ENCODE measurements around the gene MYO5A.
"Not testable (repeated sequence)": the region's sequence is repeated elsewhere in the genome, so short reads cannot be mapped to it uniquely, and the experiment has no call there.

MYO5A gene

GRCh38 chr15:52523192-52523591, 5.5 kb downstream of the MYO5A start:
- no peaks in the 10 kb centered on the region for H3K9me3 ChIP-seq
- H3K4me2 ChIP-seq = no peak overlapping the region
- no peak overlapping the region for H3K4me3 ChIP-seq
- H4K20me1 ChIP-seq = peaks cover 97% of the 10 kb centered on the region
- no peaks in the 10 kb centered on the region for H3K27me3 ChIP-seq
- H3K9ac ChIP-seq = no peak overlapping the region
- no peaks in the 10 kb centered on the region for H3K36me3 ChIP-seq
- no peak for TF ChIP-seq Cebpa-rat (IDR thresholded peaks at IDR 0.05)
- H3K4me1 ChIP-seq = peaks cover 17% of the 10 kb centered on the region
- no peak overlapping the region for H3K27ac ChIP-seq

GRCh38 chr15:52521682-52522081, 7.0 kb downstream of the MYO5A start:
- peaks cover 5% of the 10 kb centered on the region for H3K4me1 ChIP-seq
- H3K27ac ChIP-seq = no peak overlapping the region
- H4K20me1 ChIP-seq = peaks cover 91% of the 10 kb centered on the region
- no peaks in the 10 kb centered on the region for H3K36me3 ChIP-seq
- H3K27me3 ChIP-seq = no peaks in the 10 kb centered on the region
- H3K4me3 ChIP-seq = no peak overlapping the region
- no peak for TF ChIP-seq Cebpa-rat (IDR thresholded peaks at IDR 0.05)
- no peak overlapping the region for H3K9ac ChIP-seq
- no peaks in the 10 kb centered on the region for H3K9me3 ChIP-seq
- no peak overlapping the region for H3K4me2 ChIP-seq

GRCh38 chr15:52520421-52520820, 8.3 kb downstream of the MYO5A start:
- Histone ChIP-seq H3K27me3 (no peaks in the 10 kb centered on the region), H4K20me1 (peaks cover 91% of the 10 kb centered on the region), H3K4me3 (no peak overlapping the region), H3K27ac (no peak overlapping the region), H3K4me2 (no peak overlapping the region; the same call in 1 of the 2 replicates), H3K9ac (no peak overlapping the region), H3K4me1 (peaks cover 5% of the 10 kb centered on the region; the same call in 1 of the 2 replicates), H3K9me3 (no peaks in the 10 kb centered on the region), H3K36me3 (no peaks in the 10 kb centered on the region)
- no peak for TF ChIP-seq Cebpa-rat (IDR thresholded peaks at IDR 0.05)

- peaks cover 91% of the 10 kb centered on the region for H4K20me1 ChIP-seq
- no peak overlapping the region for H3K27ac ChIP-seq
- no peak overlapping the region for H3K9ac ChIP-seq
- no peak overlapping the region for H3K4me3 ChIP-seq
- H3K9me3 ChIP-seq = no peaks in the 10 kb centered on the region
- H3K4me2 ChIP-seq = no peak overlapping the region
- peaks cover 5% of the 10 kb centered on the region; the same call in 1 of the 2 replicates for H3K4me1 ChIP-seq
- H3K36me3 ChIP-seq = no peaks in the 10 kb centered on the region
- no peak; the same call in 1 of the 2 replicates for TF ChIP-seq Cebpa-rat (IDR thresholded peaks at IDR 0.05)
- no peaks in the 10 kb centered on the region for H3K27me3 ChIP-seq
Observed at GRCh38 chr15:52518487-52519371, 10.0 kb downstream of the MYO5A start.

GRCh38 chr15:52517014-52517413, 11.7 kb downstream of the MYO5A start:
- H3K9ac ChIP-seq = no peak overlapping the region
- H3K4me2 ChIP-seq = no peak overlapping the region
- H3K36me3 ChIP-seq = no peaks in the 10 kb centered on the region
- peaks cover 83% of the 10 kb centered on the region for H4K20me1 ChIP-seq
- no peaks in the 10 kb centered on the region for H3K27me3 ChIP-seq
- no peaks in the 10 kb centered on the region for H3K9me3 ChIP-seq
- TF ChIP-seq Cebpa-rat (IDR thresholded peaks at IDR 0.05) = no peak
- no peak overlapping the region for H3K4me3 ChIP-seq
- no peak overlapping the region for H3K27ac ChIP-seq
- H3K4me1 ChIP-seq = peaks cover 5% of the 10 kb centered on the region; the same call in 1 of the 2 replicates

- Histone ChIP-seq H3K27ac (no peak overlapping the region), H4K20me1 (peaks cover 81% of the 10 kb centered on the region), H3K4me2 (no peak overlapping the region), H3K36me3 (no peaks in the 10 kb centered on the region), H3K9ac (no peak overlapping the region), H3K4me3 (no peak overlapping the region), H3K4me1 (peaks cover 4% of the 10 kb centered on the region; the same call in 1 of the 2 replicates), H3K9me3 (no peaks in the 10 kb centered on the region), H3K27me3 (no peaks in the 10 kb centered on the region)
- TF ChIP-seq Cebpa-rat (IDR thresholded peaks at IDR 0.05) = no peak
Observed at GRCh38 chr15:52515343-52515742, 13.3 kb downstream of the MYO5A start.

- no peak overlapping the region for H3K4me3 ChIP-seq
- H3K27me3 ChIP-seq = no peaks in the 10 kb centered on the region
- H3K36me3 ChIP-seq = no peaks in the 10 kb centered on the region
- no peak overlapping the region for H3K4me2 ChIP-seq
- TF ChIP-seq Cebpa-rat (IDR thresholded peaks at IDR 0.05) = no peak
- no peak overlapping the region for H3K9ac ChIP-seq
- no peak overlapping the region for H3K27ac ChIP-seq
- peaks cover 83% of the 10 kb centered on the region for H4K20me1 ChIP-seq
- no peaks in the 10 kb centered on the region for H3K9me3 ChIP-seq
- no peaks in the 10 kb centered on the region for H3K4me1 ChIP-seq
Observed at GRCh38 chr15:52514482-52514881, 14.2 kb downstream of the MYO5A start.

GRCh38 chr15:52512869-52513268, 15.8 kb downstream of the MYO5A start:
- H3K9me3 ChIP-seq, H3K36me3 ChIP-seq, H3K4me1 ChIP-seq, H3K27me3 ChIP-seq, H3K4me3 ChIP-seq, H3K27ac ChIP-seq, H3K9ac ChIP-seq, H3K4me2 ChIP-seq: not testable (repeated sequence)
- H4K20me1 ChIP-seq = peaks cover 82% of the 10 kb centered on the region

- no peak overlapping the region for H3K9ac ChIP-seq
- no peaks in the 10 kb centered on the region for H3K9me3 ChIP-seq
- H3K27me3 ChIP-seq = no peaks in the 10 kb centered on the region
- H3K4me3 ChIP-seq = no peak overlapping the region
- TF ChIP-seq Cebpa-rat (IDR thresholded peaks at IDR 0.05) = no peak
- peaks cover 85% of the 10 kb centered on the region for H4K20me1 ChIP-seq
- H3K4me1 ChIP-seq = no peaks in the 10 kb centered on the region
- H3K36me3 ChIP-seq = no peaks in the 10 kb centered on the region
- H3K27ac ChIP-seq = no peak overlapping the region
- H3K4me2 ChIP-seq = no peak overlapping the region
Observed at GRCh38 chr15:52511084-52511483, 17.6 kb downstream of the MYO5A start.

- Histone ChIP-seq H3K36me3 (no peaks in the 10 kb centered on the region), H3K4me1 (no peaks in the 10 kb centered on the region; the same call in 1 of the 2 replicates), H3K27ac (no peak overlapping the region), H3K27me3 (no peaks in the 10 kb centered on the region), H3K4me3 (no peak overlapping the region), H3K4me2 (no peak overlapping the region), H3K9me3 (no peaks in the 10 kb centered on the region), H4K20me1 (peaks cover 81% of the 10 kb centered on the region), H3K9ac (no peak overlapping the region)
- no peak for TF ChIP-seq Cebpa-rat (IDR thresholded peaks at IDR 0.05)
Observed at GRCh38 chr15:52509500-52510245, 19.0 kb downstream of the MYO5A start.

Data from BLaER1 (cell line).